CD4-positive, alpha-beta T cell treated with Interferon alpha-2 for 1 hour (primary cell): ENCODE measurements around the gene DTL.

Experiments
- DNase-seq, 2 donors: peaks; one replicate each; pipeline ENCODE4 v3.0.0-alpha.2; 2020 to 2022

Gene DTL

DNA sequence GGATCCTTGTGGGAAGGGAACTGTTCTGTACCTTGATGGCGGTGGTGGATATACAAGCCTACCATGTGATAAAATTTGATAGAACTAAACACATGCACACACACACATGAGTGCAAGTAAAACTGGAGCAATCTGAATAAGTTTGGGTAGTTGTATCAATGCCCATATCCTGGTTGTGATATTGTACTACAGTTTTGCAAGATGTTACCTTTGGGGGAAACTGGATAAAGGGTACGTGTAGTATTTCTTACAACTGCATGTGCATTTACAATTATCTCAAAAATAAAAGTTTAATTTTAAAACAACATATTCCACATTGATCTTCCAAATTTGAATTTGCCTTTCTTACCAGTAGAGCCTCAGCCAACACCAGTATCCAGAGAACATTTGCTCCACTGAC lies 99.6 kb downstream of the DTL start:
- no peak for DNase-seq

DNA sequence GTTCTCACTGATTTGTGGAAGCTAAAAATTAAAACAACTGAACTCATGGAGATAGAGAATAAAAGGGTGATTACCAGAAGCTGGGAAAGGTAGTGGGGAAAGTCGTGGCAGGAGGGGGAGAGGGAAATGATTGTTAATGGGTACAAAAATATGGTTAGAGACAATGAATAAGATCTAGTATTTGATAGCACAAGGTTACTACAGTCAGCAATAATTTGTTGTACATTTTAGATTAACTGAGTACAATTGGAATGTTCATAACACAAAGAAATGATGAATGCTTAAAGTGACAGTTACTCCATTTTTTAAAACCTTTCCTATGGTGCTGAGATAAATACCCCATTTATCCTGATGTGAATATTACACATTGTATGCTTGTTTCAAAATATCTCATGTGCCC lies 102.3 kb downstream of the DTL start:
- no peak for DNase-seq

DNA sequence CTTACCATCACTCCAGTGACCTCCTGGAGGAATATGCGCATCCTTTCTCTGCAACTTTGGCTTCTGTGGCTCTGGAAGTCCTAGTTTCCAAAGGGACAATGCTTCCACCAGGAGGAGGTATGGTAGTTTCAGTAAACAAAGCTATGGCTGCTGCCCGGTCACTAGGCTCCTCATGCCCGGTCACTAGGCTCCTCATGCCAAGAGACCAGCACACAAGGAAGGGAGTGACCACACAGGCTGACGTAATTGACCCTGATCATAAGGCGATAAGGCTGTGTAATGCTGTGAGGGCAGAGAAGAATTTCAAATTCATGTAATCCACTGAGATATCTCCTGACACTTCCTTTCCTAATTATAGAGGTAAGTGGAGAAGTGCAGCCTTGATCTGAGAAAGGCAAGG lies 102.9 kb downstream of the DTL start:
- DNase-seq: no peak

DNA sequence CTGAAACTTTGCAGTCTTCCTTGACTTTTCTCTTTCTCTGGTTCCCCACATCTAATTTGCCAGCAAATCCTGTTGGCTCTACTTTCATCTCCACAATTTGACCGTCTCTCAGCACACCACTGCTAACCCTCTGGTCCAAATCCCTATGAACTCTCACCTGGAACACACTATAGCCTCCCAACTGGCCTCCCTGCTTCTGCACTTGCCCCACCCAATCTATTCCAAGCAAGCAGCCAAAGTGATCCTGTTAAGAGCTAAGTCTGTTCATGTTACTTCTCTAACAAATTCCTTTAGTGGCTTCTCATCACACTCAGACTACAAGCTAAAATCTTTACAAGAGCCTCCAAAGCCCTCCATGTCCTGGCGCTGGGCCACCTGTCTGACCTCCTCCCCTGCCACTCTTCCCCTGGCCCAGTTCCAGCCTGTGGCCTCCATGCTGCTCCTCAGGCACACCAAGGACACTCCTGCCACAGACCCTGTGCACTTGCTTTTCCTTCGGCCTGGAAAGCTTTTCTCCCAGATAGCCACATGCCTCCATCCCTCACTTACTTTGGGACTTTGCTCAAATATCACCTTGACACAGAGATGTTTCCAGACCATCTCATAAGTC lies 104.1 kb downstream of the DTL start:
- DNase-seq: no peak

DNA sequence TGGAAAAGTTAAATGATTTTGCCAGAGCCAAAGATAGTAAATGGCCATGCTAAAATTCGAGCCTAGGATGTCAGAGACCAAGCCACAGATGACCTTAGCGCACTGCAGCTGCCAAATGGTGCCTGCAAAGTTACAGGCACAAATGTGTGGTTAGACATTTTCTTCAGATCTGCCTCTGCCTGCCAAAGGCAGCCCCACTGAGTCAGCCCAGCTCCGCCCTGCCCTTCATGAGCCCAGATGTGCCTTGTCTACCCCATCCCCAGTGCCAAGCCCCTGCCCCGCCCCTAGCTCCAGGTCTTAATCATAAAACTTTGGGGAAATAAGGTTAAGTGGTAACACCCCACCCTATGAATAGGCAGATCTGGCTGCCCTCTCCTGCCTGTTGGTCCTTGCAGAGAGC lies 105.9 kb downstream of the DTL start:
- no peak for DNase-seq

DNA sequence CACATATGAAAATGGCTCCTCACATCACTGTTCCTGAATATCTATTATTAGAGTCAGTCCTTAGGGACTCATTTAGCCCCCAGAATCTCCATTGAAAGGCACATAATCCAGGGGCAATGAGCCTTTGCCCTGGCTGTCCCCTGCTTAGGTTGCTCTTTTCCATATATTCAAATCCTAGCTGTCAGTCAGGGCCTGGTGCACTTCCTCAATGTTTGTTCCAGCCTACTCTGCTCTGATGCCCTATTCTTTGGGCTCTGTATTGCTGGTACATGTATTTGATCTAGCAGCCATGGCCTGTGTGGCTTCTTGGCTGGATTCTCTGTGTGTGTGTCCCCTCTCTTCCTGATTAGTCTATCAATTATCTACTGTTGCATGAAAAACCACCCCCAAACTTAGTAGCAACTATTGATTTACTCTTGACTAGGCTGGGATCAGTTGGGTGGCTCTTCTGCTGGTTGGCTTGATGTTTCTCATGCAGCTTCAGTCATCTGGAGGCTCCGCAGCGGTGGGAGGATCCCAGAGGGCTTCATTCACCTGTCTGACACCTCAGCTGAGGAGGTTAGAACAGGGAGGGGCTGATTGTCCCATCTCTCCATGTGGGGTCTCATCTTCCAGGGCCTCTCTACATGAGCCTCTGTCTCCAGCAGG lies 107.5 kb downstream of the DTL start:
- no peak for DNase-seq

DNA sequence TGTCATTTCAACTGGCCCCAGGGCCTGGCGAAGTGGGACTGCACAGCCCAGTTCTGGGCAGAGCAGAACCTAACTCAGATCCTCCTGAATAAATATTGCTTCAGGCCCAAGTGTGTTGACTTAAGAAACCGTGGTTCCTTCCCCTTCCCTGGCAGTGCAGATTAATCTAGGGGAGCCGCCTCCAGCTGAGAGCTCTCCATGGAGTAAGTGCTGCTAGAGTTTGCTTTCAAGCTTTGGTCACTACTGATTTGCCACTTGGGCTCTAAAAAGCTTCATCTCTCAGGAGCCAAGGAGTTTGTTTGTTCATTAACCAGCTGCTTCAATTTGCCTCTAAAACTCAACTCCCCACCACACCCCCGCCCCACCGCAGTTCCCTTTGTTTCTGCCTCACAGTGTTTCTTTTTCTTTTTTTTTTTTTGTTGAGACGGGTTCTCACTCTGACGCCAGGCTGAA lies 112.1 kb downstream of the DTL start:
- no peak for DNase-seq

DNA sequence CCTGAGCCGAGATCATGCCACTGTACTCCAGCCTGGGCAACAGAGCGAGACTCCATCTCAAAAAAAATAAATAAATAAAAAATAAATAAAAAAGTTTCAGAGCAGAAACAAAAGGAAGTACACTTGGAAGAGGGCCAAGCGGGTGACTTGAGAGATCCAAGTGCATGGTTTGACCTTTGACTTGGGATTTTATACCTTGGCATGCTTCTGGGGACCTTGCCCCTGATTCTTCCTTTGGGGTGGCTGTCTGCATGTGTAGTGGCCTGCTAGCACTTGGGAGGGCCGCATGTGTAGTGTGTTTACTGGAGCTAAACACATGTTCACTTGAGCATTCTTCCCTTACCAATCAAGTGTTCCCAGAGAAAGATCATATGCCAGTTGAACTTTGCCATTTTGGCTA lies 114.0 kb downstream of the DTL start:
- DNase-seq: no peak

DNA sequence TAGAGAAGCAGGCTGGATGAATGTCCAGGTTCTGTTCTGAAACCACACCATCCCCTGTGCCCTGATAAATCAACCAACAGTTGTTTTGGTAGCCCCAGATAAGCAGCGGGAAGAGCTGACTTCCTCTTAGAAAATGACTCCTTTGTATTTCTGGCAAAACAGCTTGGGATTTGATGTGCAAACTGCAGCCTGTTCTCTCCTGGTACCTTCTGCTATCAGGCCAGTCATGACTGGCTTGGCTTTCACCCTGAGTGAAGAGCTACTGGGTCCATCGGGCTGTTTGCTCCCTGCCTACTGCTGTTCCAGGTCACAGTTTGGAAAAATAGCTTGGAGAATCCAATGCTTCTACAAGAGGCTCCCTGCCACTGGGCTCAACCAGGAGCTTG lies 116.8 kb downstream of the DTL start:
- DNase-seq: no peak

DNA sequence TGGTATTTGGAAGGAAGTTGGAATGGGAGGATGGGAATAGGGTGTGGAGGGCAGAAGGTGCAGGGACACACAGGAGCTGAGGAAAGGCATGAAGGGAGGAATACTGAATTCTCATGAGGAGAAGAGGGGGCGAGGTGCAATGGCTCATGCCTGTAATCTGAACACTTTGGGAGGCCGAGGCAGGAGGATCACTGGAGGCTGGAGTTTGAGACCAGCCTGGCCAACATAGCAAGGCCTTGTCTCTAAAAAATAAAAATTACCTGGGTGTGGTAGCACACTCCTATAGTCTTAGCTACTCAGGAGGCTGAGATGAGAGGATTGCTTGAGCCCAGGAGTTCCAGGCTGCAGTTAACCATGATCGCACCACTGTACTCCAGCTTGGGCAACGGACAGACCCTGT lies 117.3 kb downstream of the DTL start:
- no peak for DNase-seq

DNA sequence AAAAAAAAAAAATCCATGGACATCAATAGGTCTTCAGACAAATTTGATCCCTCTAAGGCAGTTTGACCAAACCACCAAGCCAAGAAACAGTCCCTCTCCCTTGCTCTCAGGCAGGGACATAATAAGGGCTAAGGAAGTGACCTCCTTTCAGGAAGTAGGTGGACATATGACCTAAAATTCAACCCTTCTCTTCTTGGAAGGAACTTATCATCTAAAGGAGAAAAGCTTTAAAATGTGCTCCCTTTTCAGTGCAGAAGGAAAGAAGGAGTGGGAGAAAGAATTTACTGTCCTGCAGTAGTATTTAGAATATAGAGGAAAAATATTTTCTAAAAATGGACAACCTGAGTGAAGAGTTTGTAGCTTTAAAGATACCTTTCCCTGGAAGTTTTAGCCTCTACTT lies 118.1 kb downstream of the DTL start:
- DNase-seq: no peak
